Stromal cell of bone marrow (primary cell): Measurements from ENCODE around the gene RMND5A.
"Not testable (repeated sequence)": the region's sequence is repeated elsewhere in the genome, so short reads cannot be mapped to it uniquely, and the experiment has no call there.

ENCODE experiments used
- DNase-seq: peaks from one replicate; pipeline ENCODE4 v3.0.0-alpha.2; 2012; ENCODE audit warnings: low read depth

RMND5A gene

GRCh38 chr2:86714579-86715173, 5.4 kb upstream of the RMND5A start:
- DNase-seq = not testable (repeated sequence)

GRCh38 chr2:86719263-86719636, 841 bp upstream of the RMND5A start:
- not testable (repeated sequence) for DNase-seq

- DNase-seq = not testable (repeated sequence)
Observed at GRCh38 chr2:86720540-86721320, 639 bp downstream of the RMND5A start.

- DNase-seq = not testable (repeated sequence)
Observed at GRCh38 chr2:86725706-86726105, 5.6 kb downstream of the RMND5A start.

- not testable (repeated sequence) for DNase-seq
Observed at GRCh38 chr2:86732040-86732525, 12.0 kb downstream of the RMND5A start.

GRCh38 chr2:86732837-86733236, 12.7 kb downstream of the RMND5A start:
- not testable (repeated sequence) for DNase-seq

GRCh38 chr2:86733528-86733927, 13.4 kb downstream of the RMND5A start:
- not testable (repeated sequence) for DNase-seq

GRCh38 chr2:86734896-86735295, 14.8 kb downstream of the RMND5A start:
- DNase-seq = not testable (repeated sequence)

- DNase-seq = not testable (repeated sequence)
Observed at GRCh38 chr2:86739485-86739884, 19.4 kb downstream of the RMND5A start.

GRCh38 chr2:86739889-86740288, 19.8 kb downstream of the RMND5A start:
- not testable (repeated sequence) for DNase-seq

- DNase-seq = not testable (repeated sequence)
Observed at GRCh38 chr2:86741889-86742498, 21.9 kb downstream of the RMND5A start.

GRCh38 chr2:86744152-86744551, 24.1 kb downstream of the RMND5A start:
- DNase-seq = no peak

- DNase-seq = no peak
Observed at GRCh38 chr2:86746939-86747338, 26.8 kb downstream of the RMND5A start.

- peak; percentile 71 for DNase-seq
Observed at GRCh38 chr2:86747711-86748639, 27.9 kb downstream of the RMND5A start.

- DNase-seq = no peak
Observed at GRCh38 chr2:86750240-86750839, 30.2 kb downstream of the RMND5A start.

GRCh38 chr2:86751778-86752177, 31.7 kb downstream of the RMND5A start:
- no peak for DNase-seq

- DNase-seq = no peak
Observed at GRCh38 chr2:86752934-86753333, 32.8 kb downstream of the RMND5A start.

- no peak for DNase-seq
Observed at GRCh38 chr2:86753606-86754005, 33.5 kb downstream of the RMND5A start.

- no peak for DNase-seq
Observed at GRCh38 chr2:86758405-86758804, 38.3 kb downstream of the RMND5A start.

GRCh38 chr2:86760371-86760770, 40.3 kb downstream of the RMND5A start:
- no peak for DNase-seq

- DNase-seq = peak; percentile 26
Observed at GRCh38 chr2:86764661-86765309, 44.7 kb downstream of the RMND5A start.
